Trophoblast cell (in vitro differentiated cells and primary cell): Measurements from ENCODE around the gene SLC6A11.

Source experiments
- DNase-seq, 2 donors: peaks; one replicate each; pipeline ENCODE4 v3.0.0-alpha.2; 2016
- H2AFZ ChIP-seq: 2 replicates; pipeline ENCODE4 v1.6.1; 2013; ENCODE audit warnings: low read length, moderate library complexity, mild to moderate bottlenecking; ENCODE audit not compliant: insufficient read depth, poor library complexity
- H2AK5ac ChIP-seq: 2 replicates; pipeline ENCODE4 v1.6.1; 2013; ENCODE audit warnings: mild to moderate bottlenecking, low read length
- H2BK120ac ChIP-seq: 2 replicates; pipeline ENCODE4 v1.6.1; 2013; ENCODE audit warnings: low read length, mild to moderate bottlenecking, moderate library complexity; ENCODE audit not compliant: insufficient read depth, poor library complexity
- H2BK12ac ChIP-seq: 2 replicates; pipeline ENCODE4 v1.6.1; 2013; ENCODE audit warnings: mild to moderate bottlenecking, low read length, moderate library complexity
- H2BK5ac ChIP-seq: 2 replicates; pipeline ENCODE4 v1.6.1; 2013; ENCODE audit warnings: low read length, low read depth, moderate library complexity, mild to moderate bottlenecking; ENCODE audit not compliant: poor library complexity
- H3K14ac ChIP-seq: 2 replicates; pipeline ENCODE4 v1.6.1; 2013; ENCODE audit warnings: mild to moderate bottlenecking, low read length
- H3K18ac ChIP-seq: 2 replicates; pipeline ENCODE4 v1.6.1; 2013; ENCODE audit warnings: mild to moderate bottlenecking, low read length
- H3K23ac ChIP-seq: 2 replicates; pipeline ENCODE4 v1.6.1; 2013; ENCODE audit warnings: low read length
- H3K27ac ChIP-seq: 2 replicates; pipeline ENCODE4 v1.5.1; 2013; ENCODE audit warnings: low read depth, mild to moderate bottlenecking, inconsistent platforms, low read length, moderate library complexity
- H3K27me3 ChIP-seq: 2 replicates; pipeline ENCODE4 v1.6.1; 2013; ENCODE audit warnings: inconsistent platforms, mild to moderate bottlenecking, low read length, moderate library complexity; ENCODE audit not compliant: insufficient read depth
- H3K36me3 ChIP-seq, 2 experiments: 1 replicate in 1 of 2; 2 replicates in 1 of 2; pipeline ENCODE4 v1.6.1; 2013; ENCODE audit warnings: low read length in 2 of 2, mild to moderate bottlenecking in 2 of 2, moderate library complexity in 1 of 2; ENCODE audit not compliant: insufficient read depth in 2 of 2, control insufficient read depth in 1 of 2
- H3K4ac ChIP-seq: 2 replicates; pipeline ENCODE4 v1.6.1; 2013; ENCODE audit warnings: low read depth, mild to moderate bottlenecking, low read length, moderate library complexity
- H3K4me1 ChIP-seq, 2 experiments: 1 replicate in 1 of 2; 2 replicates in 1 of 2; pipeline ENCODE4 v1.6.1; 2013; ENCODE audit warnings: low read length in 2 of 2, mild to moderate bottlenecking in 2 of 2, moderate library complexity in 1 of 2; ENCODE audit not compliant: insufficient read depth in 2 of 2, control insufficient read depth in 1 of 2
- H3K4me2 ChIP-seq: 2 replicates; pipeline ENCODE4 v1.6.1; 2013; ENCODE audit warnings: inconsistent platforms, mild to moderate bottlenecking, low read length, moderate library complexity
- H3K4me3 ChIP-seq: 2 replicates; pipeline ENCODE4 v1.5.1; 2013; ENCODE audit warnings: mild to moderate bottlenecking, low read depth, low read length, inconsistent platforms
- H3K79me1 ChIP-seq: one replicate; pipeline ENCODE4 v1.6.1; 2013; ENCODE audit warnings: low read length
- H3K79me2 ChIP-seq: 2 replicates; pipeline ENCODE4 v1.6.1; 2013; ENCODE audit warnings: low read length, mild to moderate bottlenecking; ENCODE audit not compliant: control insufficient read depth, insufficient read depth, poor library complexity
- H3K9ac ChIP-seq: 2 replicates; pipeline ENCODE4 v1.6.1; 2013; ENCODE audit warnings: mild to moderate bottlenecking, low read length
- H3K9me3 ChIP-seq: 2 replicates; pipeline ENCODE4 v1.6.1; 2013; ENCODE audit warnings: low read depth, mild to moderate bottlenecking, control low read depth, inconsistent platforms, low read length; ENCODE audit not compliant: insufficient read depth
- H4K12ac ChIP-seq: 2 replicates; pipeline ENCODE4 v1.6.1; 2013; ENCODE audit warnings: low read depth, mild to moderate bottlenecking, low read length, moderate library complexity
- H4K8ac ChIP-seq: 2 replicates; pipeline ENCODE4 v1.6.1; 2013; ENCODE audit warnings: low read depth, mild to moderate bottlenecking, low read length, moderate library complexity
- H4K91ac ChIP-seq: one replicate; pipeline ENCODE4 v1.6.1; 2013; ENCODE audit warnings: low read depth, mild to moderate bottlenecking, low read length, moderate library complexity
- WGBS: extraction: QIAGEN DNeasy Blood & Tissue Kit; methylation state at CpG from one replicate; pipeline ENCODE4 v1.1.7; 2013; ENCODE audit warnings: missing lambda C conversion rate; ENCODE audit not compliant: insufficient read length, insufficient coverage; ENCODE audit errors: extremely low coverage; 5-methylcytosine and 5-hydroxymethylcytosine counted together

Gene SLC6A11

DNA sequence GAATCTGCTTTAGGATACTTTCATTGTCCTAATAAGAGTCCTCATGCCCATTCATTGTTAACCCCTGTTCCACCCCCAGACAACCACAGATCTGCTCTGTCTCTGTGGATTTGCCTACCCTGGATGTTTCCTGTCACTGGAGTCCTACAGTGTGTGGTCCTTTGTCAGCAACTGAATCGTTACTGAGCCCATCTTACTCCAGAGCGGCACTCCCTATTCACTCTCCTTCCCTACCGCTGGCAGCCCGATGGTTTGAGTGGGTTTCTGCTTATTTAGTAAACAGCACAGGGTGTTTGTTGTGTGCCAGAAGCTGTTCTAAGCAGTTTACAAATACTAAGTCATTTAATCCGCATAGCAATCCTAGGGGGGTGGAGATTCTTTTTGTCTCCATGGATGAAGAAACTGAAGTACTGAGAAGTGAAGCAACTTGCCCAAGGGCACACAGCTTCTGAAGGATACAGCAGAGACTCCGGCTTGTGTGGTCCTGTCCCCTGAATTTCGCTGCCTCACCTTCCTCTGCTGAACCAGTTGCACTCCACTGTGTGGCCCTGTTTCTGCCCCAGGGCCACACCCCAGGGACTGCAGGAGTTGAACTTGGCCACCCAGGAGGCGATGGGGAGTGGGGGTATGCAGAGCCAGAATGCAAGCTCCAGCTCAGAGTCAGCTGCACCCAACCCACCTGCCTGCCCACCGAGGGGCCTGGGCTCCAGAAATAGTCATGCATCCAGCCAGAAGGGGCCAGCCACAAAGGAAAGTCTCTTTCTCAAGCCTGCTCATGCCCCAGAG, 120.0 kb downstream of the SLC6A11 start:
- no peak overlapping the region for H2BK5ac ChIP-seq
- peak in 1 of 2 donors; percentile 9 for DNase-seq
- no peak overlapping the region for H3K4ac ChIP-seq
- H3K27me3 ChIP-seq, result no peaks in the 10 kb centered on the region
- no peak overlapping the region for H3K4me2 ChIP-seq
- H2AFZ ChIP-seq, result no peak overlapping the region
- no peak overlapping the region for H2AK5ac ChIP-seq
- H4K12ac ChIP-seq, result no peak overlapping the region
- WGBS, result no CpG with 5 or more reads among the region's 9 CpGs
- no peak overlapping the region for H3K23ac ChIP-seq
- no peak overlapping the region for H4K8ac ChIP-seq
- H3K4me1 ChIP-seq, result no peaks in the 10 kb centered on the region
- H3K27ac ChIP-seq, result no peak overlapping the region
- H3K79me2 ChIP-seq, result no peaks in the 10 kb centered on the region
- H3K14ac ChIP-seq, result no peak overlapping the region
- H2BK120ac ChIP-seq, result no peak overlapping the region
- no peaks in the 10 kb centered on the region for H3K36me3 ChIP-seq
- no peaks in the 10 kb centered on the region for H3K79me1 ChIP-seq
- no peak overlapping the region for H3K18ac ChIP-seq
- no peaks in the 10 kb centered on the region for H3K9me3 ChIP-seq
- no peak overlapping the region for H2BK12ac ChIP-seq
- no peak overlapping the region for H4K91ac ChIP-seq
- H3K4me3 ChIP-seq, result no peak overlapping the region
- H3K9ac ChIP-seq, result no peak overlapping the region

GRCh38 chr3:10936686-10937085, 120.7 kb downstream of the SLC6A11 start:
- Histone ChIP-seq H3K18ac (no peak overlapping the region), H2BK120ac (no peak overlapping the region), H4K91ac (no peak overlapping the region), H3K79me1 (no peaks in the 10 kb centered on the region), H3K23ac (no peak overlapping the region), H4K12ac (no peak overlapping the region), H2BK12ac (no peak overlapping the region), H3K4me2 (no peak overlapping the region), H3K14ac (no peak overlapping the region), H3K79me2 (no peaks in the 10 kb centered on the region), H3K9me3 (no peaks in the 10 kb centered on the region), H2BK5ac (no peak overlapping the region), H2AFZ (no peak overlapping the region), H3K4me3 (no peak overlapping the region), H3K27ac (no peak overlapping the region), H3K4me1 (no peaks in the 10 kb centered on the region), H3K27me3 (no peaks in the 10 kb centered on the region), H3K4ac (no peak overlapping the region), H3K9ac (no peak overlapping the region), H3K36me3 (no peaks in the 10 kb centered on the region), H2AK5ac (no peak overlapping the region), H4K8ac (no peak overlapping the region)
- WGBS, result no CpG with 5 or more reads among the region's 7 CpGs
- no peak for DNase-seq

DNA sequence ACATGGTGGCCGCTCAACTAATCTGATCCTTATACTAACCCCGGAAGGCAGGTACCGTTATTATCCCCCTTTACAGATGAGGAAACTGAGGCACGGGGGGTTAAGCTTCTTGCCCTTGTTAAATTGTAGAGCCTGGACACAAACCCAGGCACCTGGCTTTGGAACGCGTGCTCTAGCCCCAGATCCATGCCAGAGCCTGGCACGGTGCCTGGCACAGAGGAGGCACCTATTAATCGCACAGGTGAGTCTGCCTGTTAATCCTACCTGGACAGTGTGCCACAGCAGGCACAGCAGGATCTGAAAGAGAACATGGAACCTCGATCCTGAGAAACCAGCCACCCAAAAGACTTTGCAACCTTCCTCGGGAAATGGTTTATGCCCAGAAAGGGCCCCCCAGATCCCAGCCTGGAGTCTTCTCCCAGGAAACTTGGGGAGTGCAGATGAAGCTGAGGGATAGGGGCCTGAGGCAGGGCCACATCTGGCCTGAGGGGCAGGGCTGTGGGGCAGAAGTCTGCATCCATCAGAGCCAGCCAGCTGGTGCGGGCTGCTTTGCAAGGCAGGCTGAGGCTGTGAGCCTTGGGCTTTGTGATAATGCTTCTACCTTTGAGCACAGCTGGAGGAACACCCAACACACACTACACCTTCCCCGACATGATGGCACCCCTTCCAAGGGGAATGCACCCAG, 121.3 kb downstream of the SLC6A11 start:
- H3K27me3 ChIP-seq, result no peaks in the 10 kb centered on the region
- DNase-seq, result no peak
- H4K91ac ChIP-seq, result no peak overlapping the region
- no peaks in the 10 kb centered on the region for H3K79me1 ChIP-seq
- H4K12ac ChIP-seq, result no peak overlapping the region
- H3K4me3 ChIP-seq, result no peak overlapping the region
- WGBS, result no CpG with 5 or more reads among the region's 12 CpGs
- H3K23ac ChIP-seq, result no peak overlapping the region
- H3K14ac ChIP-seq, result no peak overlapping the region
- no peak overlapping the region for H3K27ac ChIP-seq
- H3K9ac ChIP-seq, result no peak overlapping the region
- H3K9me3 ChIP-seq, result no peaks in the 10 kb centered on the region
- no peak overlapping the region for H4K8ac ChIP-seq
- no peak overlapping the region for H3K4me2 ChIP-seq
- no peaks in the 10 kb centered on the region for H3K79me2 ChIP-seq
- H2AFZ ChIP-seq, result no peak overlapping the region
- H2AK5ac ChIP-seq, result no peak overlapping the region
- H2BK5ac ChIP-seq, result no peak overlapping the region
- H2BK12ac ChIP-seq, result no peak overlapping the region
- no peak overlapping the region for H3K18ac ChIP-seq
- no peak overlapping the region for H2BK120ac ChIP-seq
- H3K36me3 ChIP-seq, result no peaks in the 10 kb centered on the region
- no peaks in the 10 kb centered on the region for H3K4me1 ChIP-seq
- no peak overlapping the region for H3K4ac ChIP-seq

DNA sequence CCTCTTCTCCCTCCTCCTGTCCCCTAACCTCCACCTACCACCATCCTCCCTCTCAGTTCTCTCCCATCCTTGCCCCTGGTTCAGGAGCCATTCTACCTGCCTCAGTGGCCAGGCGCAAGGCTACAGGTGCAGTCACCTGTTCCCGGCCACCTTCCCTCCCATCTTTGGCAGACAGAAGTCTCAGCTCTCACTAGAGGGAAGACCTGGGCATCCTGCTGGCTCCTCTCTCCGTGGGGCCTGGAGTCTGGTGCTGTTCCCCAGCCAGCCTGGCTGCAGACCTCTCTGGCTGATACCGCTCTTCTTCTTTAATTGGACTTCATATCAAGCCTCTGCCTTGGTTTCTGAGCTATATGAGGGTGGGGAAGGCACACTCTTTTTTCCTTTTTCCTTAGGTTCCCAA, 123.5 kb downstream of the SLC6A11 start:
- H3K23ac ChIP-seq, result no peak overlapping the region
- H4K8ac ChIP-seq, result no peak overlapping the region
- no peak overlapping the region for H3K14ac ChIP-seq
- H2BK12ac ChIP-seq, result no peak overlapping the region
- H2AK5ac ChIP-seq, result no peak overlapping the region
- peaks cover 1% of the 10 kb centered on the region for H3K9me3 ChIP-seq
- no peak overlapping the region for H2AFZ ChIP-seq
- no peaks in the 10 kb centered on the region for H3K79me1 ChIP-seq
- no peak overlapping the region for H4K12ac ChIP-seq
- no peak for DNase-seq
- H3K4ac ChIP-seq, result no peak overlapping the region
- no peak overlapping the region for H3K18ac ChIP-seq
- no peaks in the 10 kb centered on the region for H3K4me1 ChIP-seq
- no peak overlapping the region for H2BK5ac ChIP-seq
- WGBS, result no CpG with 5 or more reads among the region's 4 CpGs
- no peak overlapping the region for H4K91ac ChIP-seq
- H3K79me2 ChIP-seq, result no peaks in the 10 kb centered on the region
- H3K36me3 ChIP-seq, result no peaks in the 10 kb centered on the region
- H3K9ac ChIP-seq, result no peak overlapping the region
- no peak overlapping the region for H2BK120ac ChIP-seq
- no peak overlapping the region for H3K27ac ChIP-seq
- no peaks in the 10 kb centered on the region for H3K27me3 ChIP-seq
- no peak overlapping the region for H3K4me2 ChIP-seq
- no peak overlapping the region for H3K4me3 ChIP-seq
